Fibroblast of skin of right biceps (primary cell): ENCODE data around the gene UGT1A10.

Experiments
- DNase-seq: peaks from one replicate; pipeline ENCODE4 v3.0.0-alpha.2; 2013

UGT1A10 gene

GRCh38 chr2:233789554-233789953 is 153.3 kb downstream of the UGT1A10 start:
- DNase-seq, result no peak

DNA sequence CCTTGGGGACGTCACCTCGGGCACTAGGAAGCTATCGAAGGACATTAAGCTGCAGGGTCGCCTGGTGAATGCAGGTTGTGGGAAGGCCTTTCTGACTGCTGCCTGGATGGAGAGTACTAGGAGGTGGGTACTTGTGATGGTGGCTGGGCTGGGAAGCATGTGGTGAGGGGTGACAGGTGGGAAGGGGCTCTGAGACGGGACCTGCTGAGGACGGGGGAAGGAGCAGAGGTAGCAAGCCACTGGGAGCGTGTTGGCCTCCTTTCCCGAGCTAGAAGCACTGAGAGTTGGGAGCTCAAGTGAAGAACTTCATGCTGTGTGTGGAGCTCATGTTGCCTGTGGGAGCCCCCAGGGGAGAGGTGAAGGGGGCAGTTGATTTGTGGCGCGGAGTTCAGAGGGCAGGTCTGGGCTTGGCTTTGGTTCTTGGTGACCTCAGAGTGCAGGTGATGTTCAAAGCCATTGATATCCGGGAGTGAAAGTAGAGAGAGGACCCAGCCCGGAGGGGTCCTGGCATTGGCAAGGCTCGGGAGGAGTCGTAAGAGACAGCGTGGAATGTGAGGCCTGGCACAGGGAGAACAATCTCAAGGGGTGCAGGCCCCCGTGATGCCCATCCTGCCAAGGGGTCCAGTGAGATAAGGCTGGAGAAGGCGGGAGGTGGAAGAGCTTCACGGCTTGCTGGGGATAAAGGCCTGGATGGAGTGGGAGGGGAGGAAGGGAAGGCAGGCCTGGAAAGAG is 155.1 kb downstream of the UGT1A10 start:
- no peak for DNase-seq

DNA sequence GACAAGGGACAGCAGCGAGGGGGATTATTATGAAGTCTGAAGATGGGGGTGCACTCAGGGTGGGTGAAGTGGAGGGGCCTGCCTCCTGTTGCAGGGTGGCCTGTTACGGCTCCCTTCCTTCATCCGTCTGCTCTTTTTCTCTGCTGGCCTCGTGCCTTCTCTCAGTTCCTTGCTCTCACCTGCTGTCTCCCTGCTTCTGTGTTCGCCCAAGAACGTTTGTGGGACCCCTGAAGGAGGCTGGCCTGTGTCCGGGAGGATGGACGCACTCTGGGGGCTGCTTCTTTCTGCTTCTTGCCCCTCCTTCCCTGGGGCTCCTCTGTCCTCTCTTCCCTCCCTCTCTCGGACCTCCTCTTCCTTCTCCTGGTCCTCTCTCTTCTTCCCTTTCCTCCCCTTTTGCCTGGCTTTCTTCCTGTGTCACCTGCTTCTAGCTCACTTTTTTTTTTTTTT is 155.7 kb downstream of the UGT1A10 start:
- DNase-seq, result no peak

DNA sequence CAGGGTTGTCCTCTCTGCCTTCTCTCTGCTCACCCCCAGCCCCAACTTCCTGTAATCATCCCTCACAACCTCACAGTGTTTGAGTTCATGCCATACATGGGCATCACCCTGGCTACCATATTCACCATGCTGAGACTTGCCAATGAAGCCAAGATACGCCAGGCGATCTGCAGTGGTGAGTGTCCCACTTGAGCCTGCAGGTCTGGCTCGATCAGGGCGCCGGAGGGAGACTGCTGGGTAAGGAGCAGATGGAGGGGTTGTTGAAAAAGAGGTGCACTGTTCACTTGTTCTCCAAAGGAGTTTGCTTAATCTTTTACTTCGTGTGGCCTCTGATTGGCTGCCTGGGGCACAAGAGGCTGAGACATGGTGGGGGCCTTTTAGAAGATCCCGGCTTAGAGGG is 156.5 kb downstream of the UGT1A10 start:
- DNase-seq, result no peak

DNA sequence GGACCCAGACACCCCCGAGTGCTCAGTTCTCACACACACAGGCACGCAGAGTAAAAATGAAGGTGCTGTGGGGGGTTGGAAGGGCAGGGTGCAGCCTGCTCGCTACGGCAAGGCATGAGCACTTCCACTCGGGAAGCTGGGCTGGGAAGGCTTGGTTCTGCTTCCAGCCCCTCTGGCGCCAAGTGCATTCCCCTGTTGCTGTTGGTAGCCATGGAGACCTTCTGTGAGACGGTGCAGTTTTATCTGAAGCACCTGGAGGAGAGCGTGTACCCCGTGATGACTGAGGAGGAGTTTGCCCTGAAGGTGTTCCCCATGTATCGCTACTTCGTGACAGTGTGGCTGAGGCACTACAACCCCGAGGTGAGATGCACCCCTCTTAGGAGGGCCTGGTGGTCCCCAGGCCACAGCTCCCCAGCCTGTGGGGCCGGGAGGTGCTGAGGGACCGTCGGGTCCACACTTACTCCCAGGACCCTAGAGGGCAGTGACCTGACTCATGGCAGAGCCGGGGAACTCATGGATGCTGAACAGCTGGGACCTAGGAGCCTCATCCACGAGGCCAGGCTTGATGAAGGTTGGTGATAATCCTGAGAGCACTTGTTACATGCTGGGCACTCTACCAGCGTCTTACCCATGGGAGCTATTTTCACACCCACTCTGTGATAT is 157.3 kb downstream of the UGT1A10 start:
- DNase-seq, result no peak

DNA sequence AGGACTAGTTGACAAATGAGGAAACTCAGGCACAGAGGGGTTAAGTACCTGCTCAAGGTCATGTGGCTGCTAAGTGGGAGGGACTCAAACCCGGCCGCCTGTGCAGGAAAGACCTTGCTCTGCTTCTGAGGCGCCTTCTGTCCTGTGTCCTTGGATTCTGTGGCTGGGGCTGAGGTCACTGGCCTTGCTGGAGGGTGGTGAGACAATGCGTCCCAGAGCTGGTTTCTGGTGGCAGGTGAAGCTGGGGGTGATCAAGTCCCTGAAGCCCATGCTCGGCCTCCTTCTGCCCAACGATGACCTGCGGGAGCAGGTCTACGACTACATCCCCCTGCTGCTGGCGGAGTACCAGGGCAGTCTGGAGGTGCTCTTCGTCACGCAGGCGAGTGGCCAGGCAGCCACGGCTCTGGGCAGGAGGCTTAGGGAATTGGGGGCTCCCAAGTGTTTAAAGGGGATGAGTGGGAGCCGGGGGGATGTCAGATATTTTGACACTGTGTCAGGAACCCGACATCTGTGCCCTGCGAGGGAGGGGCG is 157.9 kb downstream of the UGT1A10 start:
- DNase-seq, result no peak

- no peak for DNase-seq
These were observed 159.5 kb downstream of the UGT1A10 start for GRCh38 chr2:233795735-233796171.

DNA sequence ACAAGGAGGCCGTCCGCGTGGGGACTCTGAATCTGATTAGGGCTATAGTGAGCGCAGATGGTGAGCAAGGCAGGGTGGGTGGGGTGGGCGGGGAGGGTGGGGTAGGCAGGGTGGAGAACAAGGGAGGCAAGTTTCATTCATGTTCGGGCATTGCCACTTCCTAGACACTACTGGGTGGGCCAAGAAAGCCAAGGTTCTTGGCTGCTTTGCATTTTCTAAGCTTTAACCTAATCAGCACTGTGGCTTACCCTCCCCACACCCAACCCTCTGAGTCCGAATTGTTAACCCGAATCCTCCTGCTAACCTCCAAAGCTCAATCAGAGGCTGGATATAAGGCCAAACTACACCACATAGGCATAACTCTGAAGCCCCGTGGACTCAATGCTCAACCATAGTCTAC is 160.0 kb downstream of the UGT1A10 start:
- DNase-seq, result no peak

DNA sequence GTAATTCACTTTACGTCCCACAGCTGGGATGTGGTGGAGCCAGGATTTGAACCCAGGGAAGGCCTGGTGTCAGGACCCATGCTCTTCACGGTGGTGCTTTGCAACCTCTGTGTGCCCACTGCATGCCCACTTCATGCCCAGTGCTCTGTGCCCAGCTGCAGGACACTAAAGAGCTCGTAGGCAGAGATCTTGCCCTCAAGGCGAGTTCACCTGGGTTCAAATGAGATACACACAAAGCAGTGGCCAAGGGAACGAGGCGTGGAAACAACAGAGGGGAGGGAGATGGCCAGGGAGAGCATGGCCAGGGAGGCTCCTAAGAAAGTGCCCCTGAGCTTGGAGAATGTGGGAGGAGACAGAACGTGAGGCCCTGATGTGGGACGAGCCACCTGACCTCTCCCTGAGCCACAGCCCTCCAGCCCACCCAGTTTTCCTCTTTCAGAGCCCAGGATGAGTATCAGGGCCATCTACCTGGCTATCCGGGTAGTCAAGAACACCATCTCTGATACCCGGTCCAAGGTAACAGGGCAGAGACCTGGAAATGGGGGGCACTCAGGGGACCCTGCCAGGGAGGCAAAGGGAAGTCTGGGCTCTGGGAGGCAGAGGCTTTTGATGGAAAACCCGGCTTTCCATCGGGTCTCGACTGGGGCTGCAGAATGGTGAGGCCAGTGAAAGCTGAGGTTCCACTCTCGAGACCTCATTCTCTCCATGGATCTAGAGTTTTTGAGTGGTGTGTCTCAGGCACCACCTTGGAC is 162.3 kb downstream of the UGT1A10 start:
- DNase-seq, result no peak

GRCh38 chr2:233799087-233799665 is 162.9 kb downstream of the UGT1A10 start:
- DNase-seq, result no peak

GRCh38 chr2:233799716-233800115 is 163.5 kb downstream of the UGT1A10 start:
- no peak for DNase-seq

GRCh38 chr2:233800208-233800607 is 164.0 kb downstream of the UGT1A10 start:
- DNase-seq, result no peak

DNA sequence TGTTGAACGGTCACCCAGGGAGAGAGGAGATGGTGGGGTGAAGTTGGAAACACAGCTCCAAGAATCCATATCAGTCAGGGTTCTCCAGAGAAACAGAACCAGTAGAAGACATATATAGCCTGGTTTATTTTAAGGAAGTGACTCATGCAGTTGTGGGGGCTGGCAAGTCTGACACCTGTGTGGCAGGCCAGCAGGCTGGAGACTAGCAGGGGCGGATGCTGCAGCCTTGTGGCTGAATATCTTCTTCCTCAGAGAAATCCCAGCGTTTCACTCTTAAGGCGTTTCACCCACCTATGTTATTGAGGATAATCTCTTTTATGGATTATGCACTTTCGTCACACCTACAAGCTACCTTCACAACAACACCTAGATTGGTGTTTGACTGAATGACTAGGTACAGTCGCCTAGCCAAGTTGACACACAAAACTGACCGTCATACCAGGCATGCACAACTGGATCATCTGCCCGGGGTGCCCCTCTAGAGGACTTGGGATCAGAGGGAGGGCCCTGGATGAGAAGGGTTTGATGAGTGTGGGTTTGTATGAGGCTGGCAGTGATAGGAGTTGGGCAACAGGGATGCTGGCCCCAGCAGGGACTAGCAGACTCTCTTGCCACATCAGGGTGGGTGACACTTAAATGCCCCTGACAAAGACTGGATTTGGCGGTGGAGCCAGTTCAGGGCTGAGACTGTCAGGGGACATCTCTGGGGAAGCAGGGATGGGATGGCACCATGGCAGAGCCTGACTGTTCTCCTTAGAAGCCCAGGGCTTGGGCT is 165.3 kb downstream of the UGT1A10 start:
- peak; percentile 3 for DNase-seq

DNA sequence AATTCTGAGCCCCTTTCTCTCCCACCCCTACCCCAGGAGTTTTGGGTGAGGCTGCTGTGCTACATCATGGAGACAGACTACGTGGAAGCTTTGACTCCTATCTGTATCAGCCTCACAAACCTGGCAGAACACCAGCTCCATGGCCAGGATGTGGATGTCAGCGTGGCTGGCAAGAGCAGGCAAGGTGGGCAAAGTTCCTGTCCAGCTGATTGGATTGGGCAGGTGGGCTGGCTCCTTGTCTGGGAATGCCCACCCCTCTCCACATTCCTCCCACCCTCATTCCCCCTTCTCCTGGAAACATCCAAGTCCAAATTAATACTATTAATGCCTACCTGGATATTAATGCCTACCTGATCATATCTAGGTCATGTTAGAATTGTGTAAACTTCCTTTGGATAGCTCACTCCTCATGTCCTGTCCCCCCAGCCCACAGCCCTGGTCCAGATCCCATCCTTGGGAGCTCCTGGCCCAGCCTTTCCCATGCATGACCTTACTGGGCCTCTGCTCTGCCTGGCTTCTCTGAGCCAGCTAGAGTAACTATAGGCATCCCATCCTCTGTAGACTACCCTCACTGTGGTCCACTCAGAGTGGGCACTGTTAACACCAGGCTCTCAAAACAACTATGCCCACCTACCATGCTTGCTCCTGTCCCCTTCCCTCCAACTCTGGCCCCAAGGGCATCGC is 166.0 kb downstream of the UGT1A10 start:
- DNase-seq, result no peak

DNA sequence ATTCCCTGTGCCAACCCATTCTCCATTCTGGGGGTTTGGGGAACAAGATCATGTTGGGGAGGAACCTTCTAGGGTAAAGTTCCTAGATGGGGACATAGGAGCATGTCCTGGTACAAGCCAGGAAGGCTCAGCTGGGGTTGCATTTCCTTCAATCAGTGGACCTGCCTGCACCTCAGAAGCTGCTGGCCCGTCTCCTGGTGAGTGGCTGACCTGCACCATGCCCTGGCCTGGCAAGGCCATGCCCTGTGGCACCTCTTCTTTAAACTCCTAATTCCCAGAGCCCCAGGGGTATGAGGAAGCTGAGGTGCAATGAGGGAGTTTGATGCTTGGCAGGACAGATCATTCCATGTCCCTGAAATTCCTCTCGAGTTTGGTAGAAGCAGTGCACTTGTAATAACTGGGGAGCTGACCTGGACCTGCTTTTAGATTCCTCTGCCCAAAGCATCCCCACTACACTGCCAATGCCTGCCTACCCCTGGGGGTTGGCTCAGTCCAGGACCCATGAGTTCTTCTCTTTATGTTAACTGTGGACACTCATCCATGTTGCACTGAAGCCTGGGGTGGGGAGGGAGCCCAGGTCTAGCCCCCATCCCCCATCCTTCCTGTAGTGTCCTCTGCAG is 167.2 kb downstream of the UGT1A10 start:
- DNase-seq, result no peak

DNA sequence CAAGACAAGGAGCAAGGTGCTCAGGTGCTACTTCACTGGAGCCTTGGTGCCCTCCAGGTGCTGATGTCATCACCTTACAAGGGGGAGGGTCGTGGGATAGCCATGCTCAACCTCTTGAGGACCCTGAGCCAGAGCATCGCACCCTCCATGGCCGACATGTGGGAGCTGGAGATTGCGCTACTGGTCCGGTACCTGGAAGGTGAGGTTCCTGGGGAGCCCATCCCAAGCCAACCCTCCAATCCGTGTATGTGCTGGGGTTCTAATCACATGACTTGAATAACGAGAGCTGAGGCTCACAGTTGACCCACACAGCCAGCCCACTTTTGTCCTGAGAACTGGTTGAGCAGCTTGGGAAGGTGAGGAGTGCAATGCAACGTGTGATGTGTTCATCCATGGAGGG is 167.7 kb downstream of the UGT1A10 start:
- no peak for DNase-seq

DNA sequence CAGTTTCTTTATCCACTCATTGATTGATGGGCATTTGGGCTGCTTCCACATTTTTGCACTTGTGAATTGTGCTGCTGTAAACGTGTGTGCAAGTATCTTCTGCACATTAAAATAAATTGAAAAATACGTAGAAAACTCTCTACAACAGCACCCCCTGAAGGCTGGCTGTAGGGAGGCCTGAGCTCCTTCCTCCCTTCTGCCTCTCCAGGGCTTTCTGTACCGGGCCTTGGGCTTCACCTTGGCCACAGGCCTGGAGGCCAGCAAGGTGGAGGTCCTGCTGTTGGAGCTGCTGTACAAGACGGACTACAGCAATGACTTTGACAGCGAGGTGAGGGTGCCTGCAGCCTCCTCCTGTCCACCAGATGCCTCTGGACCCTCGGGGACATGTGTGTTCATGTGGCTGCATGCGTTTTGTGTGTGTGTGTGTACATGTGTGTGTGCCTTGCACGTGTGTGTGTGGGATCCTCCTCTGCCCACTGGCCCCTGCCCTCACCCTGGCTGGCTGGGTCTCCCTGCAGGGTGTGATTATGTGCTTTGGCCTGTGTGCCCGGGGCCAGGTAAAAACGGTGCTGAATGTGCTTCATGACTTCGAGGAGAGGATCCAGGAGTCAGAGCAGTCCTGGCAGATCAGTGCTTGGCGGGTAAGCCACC is 171.1 kb downstream of the UGT1A10 start:
- no peak for DNase-seq

DNA sequence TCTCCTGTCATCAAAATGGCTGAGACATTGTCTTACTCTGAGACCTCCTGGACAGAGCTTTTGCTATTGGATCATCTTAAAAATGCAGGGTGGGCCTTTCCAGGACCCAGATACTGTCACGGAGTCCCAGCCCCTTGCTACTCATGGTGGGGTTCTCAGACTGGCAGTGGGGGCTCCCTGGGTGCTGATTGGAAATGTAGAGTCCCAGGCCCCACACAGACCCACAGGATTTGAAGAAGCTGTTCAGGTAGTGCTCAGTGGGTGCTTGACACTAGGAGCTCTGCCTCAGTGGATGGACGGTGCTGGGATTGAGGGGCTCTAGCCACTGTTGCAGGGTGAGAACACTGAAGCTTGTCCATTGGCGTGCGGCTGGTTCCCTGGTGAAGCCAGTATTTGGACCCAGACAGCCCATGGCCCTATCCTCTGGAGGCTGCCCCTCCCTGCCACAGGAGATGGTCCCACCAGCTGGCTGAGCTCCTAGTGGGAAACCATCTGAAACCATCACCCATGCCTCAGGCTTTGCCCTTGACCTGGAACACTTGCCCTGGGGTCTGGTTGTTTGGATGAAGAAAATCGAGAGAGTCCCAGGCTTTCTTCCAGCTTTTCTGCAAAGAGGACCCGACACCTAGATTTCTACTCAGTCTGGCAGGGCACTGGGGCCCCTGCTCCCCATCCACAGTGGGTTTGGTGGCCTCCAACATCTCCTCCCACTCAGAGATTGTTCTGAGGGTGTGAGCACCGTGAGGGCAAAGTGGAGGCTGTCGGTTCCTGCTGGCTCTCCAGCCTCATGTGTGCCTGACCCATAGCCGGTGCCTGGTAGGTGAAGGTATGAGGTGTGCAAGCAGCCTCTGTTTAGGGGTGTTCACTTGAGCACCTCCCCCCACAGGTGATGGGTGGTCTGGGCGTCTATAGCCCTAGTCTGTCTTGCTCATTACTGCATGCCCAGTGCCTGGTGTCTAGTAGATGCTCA is 172.0 kb downstream of the UGT1A10 start:
- no peak for DNase-seq

GRCh38 chr2:233810385-233810784 is 174.1 kb downstream of the UGT1A10 start:
- no peak for DNase-seq

- no peak for DNase-seq
These were observed 174.8 kb downstream of the UGT1A10 start for GRCh38 chr2:233811087-233811486.
